ENCODE data around the gene HYAL1.

HYAL1 gene

GRCh38 chr3:50303013-50303815 is at the start of gene HYAL1:
TSS of gene HYAL1 (minus strand) at chr3:50303574. CDS start at chr3:50302956, 618 bp downstream.
- DNase-seq, result no peak

- no peak for DNase-seq
These were observed 49.4 kb upstream of the HYAL1 start for GRCh38 chr3:50352781-50353180.

- no peak for DNase-seq
These were observed 47.9 kb upstream of the HYAL1 start for GRCh38 chr3:50351323-50351697.

GRCh38 chr3:50350527-50351322 is 47.4 kb upstream of the HYAL1 start, which contains the start of the genes CYB561D2 and NPRL2:
TSS of gene CYB561D2 (plus strand) at chr3:50350862. CDS start at chr3:50351434, 572 bp downstream.
TSS of gene NPRL2 (minus strand) at chr3:50350775. CDS start at chr3:50350652, 123 bp downstream.
- DNase-seq, result peak; percentile 75

- DNase-seq, result no peak
These were observed 46.8 kb upstream of the HYAL1 start for GRCh38 chr3:50350213-50350526.

- DNase-seq, result peak; percentile 42
These were observed 43.9 kb upstream of the HYAL1 start for GRCh38 chr3:50347187-50347813.

- DNase-seq, result peak; percentile 13
These were observed 42.3 kb upstream of the HYAL1 start, which contains the start of gene ZMYND10 for GRCh38 chr3:50345586-50346234. TSS of gene ZMYND10 (minus strand) at chr3:50345732. CDS start at chr3:50345579, 153 bp downstream.

GRCh38 chr3:50345008-50345407 is 41.6 kb upstream of the HYAL1 start:
- no peak for DNase-seq

GRCh38 chr3:50342813-50343633 is 39.6 kb upstream of the HYAL1 start:
- DNase-seq, result no peak

- no peak for DNase-seq
These were observed 38.7 kb upstream of the HYAL1 start for GRCh38 chr3:50341996-50342650.

GRCh38 chr3:50341537-50341936 is 38.2 kb upstream of the HYAL1 start:
- no peak for DNase-seq

- no peak for DNase-seq
These were observed 37.3 kb upstream of the HYAL1 start, which contains the start of gene RASSF1 for GRCh38 chr3:50340448-50341329. TSS of gene RASSF1 (minus strand) at chr3:50340836. CDS start at chr3:50340805, 31 bp downstream.

GRCh38 chr3:50340147-50340447 is 36.7 kb upstream of the HYAL1 start:
- DNase-seq, result no peak

GRCh38 chr3:50339485-50340146 is 36.2 kb upstream of the HYAL1 start:
- no peak for DNase-seq

- DNase-seq, result no peak
These were observed 35.6 kb upstream of the HYAL1 start for GRCh38 chr3:50338965-50339364.

GRCh38 chr3:50337175-50337861 is 33.9 kb upstream of the HYAL1 start:
- peak; percentile 88 for DNase-seq

- no peak for DNase-seq
These were observed 33.2 kb upstream of the HYAL1 start for GRCh38 chr3:50336452-50337174.

- DNase-seq, result no peak
These were observed 31.1 kb upstream of the HYAL1 start for GRCh38 chr3:50334339-50335075.
